Mesothelial cell of epicardium (in vitro differentiated cells): ENCODE measurements around the gene GSE1. TPM values are rescaled to one million over a fixed set of nuclear protein-coding genes. Genes with fewer than 3 reads are reported as not detected.
A peak's percentile ranks its signal among the peaks of the same experiment; 100 is the strongest.

Experiments
- DNase-seq, 2 experiments: peaks; one replicate each; pipeline ENCODE4 v3.0.0; 2021; ENCODE audit warnings: low spot score in 2 of 2; ENCODE audit not compliant: unreplicated experiment in 2 of 2
- H3K27ac Mint-ChIP-seq: 2 replicates; pipeline ENCODE4 v1.8.0; 2021; ENCODE audit warnings: mixed read lengths
- H3K27me3 Mint-ChIP-seq: 2 replicates; pipeline ENCODE4 v1.8.0; 2021; ENCODE audit warnings: low read depth, mixed read lengths
- H3K36me3 Mint-ChIP-seq: 2 replicates; pipeline ENCODE4 v1.8.0; 2021; ENCODE audit warnings: mixed read lengths
- H3K4me1 Mint-ChIP-seq: 2 replicates; pipeline ENCODE4 v1.8.0; 2021; ENCODE audit warnings: mixed read lengths
- H3K4me3 Mint-ChIP-seq: 2 replicates; pipeline ENCODE4 v1.8.0; 2021; ENCODE audit warnings: mild to moderate bottlenecking, moderate library complexity, mixed read lengths
- H3K9me3 Mint-ChIP-seq: 2 replicates; pipeline ENCODE4 v1.8.0; 2021; ENCODE audit warnings: mixed read lengths
- CTCF ChIP-seq: fragments of 200-600 bp; sonication (generic); IDR thresholded peaks from one replicate; pipeline ENCODE4 v1.5.0; 2021; ENCODE audit warnings: antibody characterized with exemption; ENCODE audit not compliant: unreplicated experiment
- total RNA-seq: library from RNA; stranded (reverse); gene quantifications from 3 replicates; pipeline ENCODE4 v1.2.1, GENCODE V29; 2021

GSE1 gene
- total RNA-seq, 1 donor from 2014 or later, result 218 TPM

- H3K27ac Mint-ChIP-seq, result no peak overlapping the region
- H3K4me1 Mint-ChIP-seq, result peaks cover 78% of the 10 kb centered on the region
- H3K27me3 Mint-ChIP-seq, result no peaks in the 10 kb centered on the region
- no peak overlapping the region for H3K4me3 Mint-ChIP-seq
- TF ChIP-seq CTCF, result no peak
- no peaks in the 10 kb centered on the region for H3K9me3 Mint-ChIP-seq
- peaks cover 2% of the 10 kb centered on the region for H3K36me3 Mint-ChIP-seq
- DNase-seq, result no peak
Observed at GRCh38 chr16:85577899-85578598, 35.1 kb upstream of the GSE1 start.

GRCh38 chr16:85578599-85578948, 34.5 kb upstream of the GSE1 start:
- DNase-seq, result no peak
- Mint-ChIP-seq H3K9me3 (no peaks in the 10 kb centered on the region), H3K27me3 (no peaks in the 10 kb centered on the region), H3K36me3 (peaks cover 2% of the 10 kb centered on the region), H3K4me1 (peaks cover 78% of the 10 kb centered on the region), H3K4me3 (no peak overlapping the region), H3K27ac (peak overlapping the region; percentile 27)
- no peak for TF ChIP-seq CTCF

GRCh38 chr16:85579191-85579590, 33.9 kb upstream of the GSE1 start:
- H3K27ac Mint-ChIP-seq, result peak overlapping the region; percentile 85
- TF ChIP-seq CTCF, result no peak
- H3K27me3 Mint-ChIP-seq, result no peaks in the 10 kb centered on the region
- H3K4me3 Mint-ChIP-seq, result no peak overlapping the region
- no peaks in the 10 kb centered on the region for H3K9me3 Mint-ChIP-seq
- H3K36me3 Mint-ChIP-seq, result peaks cover 2% of the 10 kb centered on the region
- no peak for DNase-seq
- H3K4me1 Mint-ChIP-seq, result peaks cover 79% of the 10 kb centered on the region

GRCh38 chr16:85579923-85580580, 33.1 kb upstream of the GSE1 start:
- no peak for TF ChIP-seq CTCF
- H3K27ac Mint-ChIP-seq, result peak overlapping the region; percentile 85
- peak overlapping the region; percentile 14 for H3K4me3 Mint-ChIP-seq
- H3K4me1 Mint-ChIP-seq, result peaks cover 78% of the 10 kb centered on the region
- peaks cover 2% of the 10 kb centered on the region for H3K36me3 Mint-ChIP-seq
- no peaks in the 10 kb centered on the region for H3K9me3 Mint-ChIP-seq
- no peaks in the 10 kb centered on the region for H3K27me3 Mint-ChIP-seq
- no peak for DNase-seq

GRCh38 chr16:85580684-85581083, 32.4 kb upstream of the GSE1 start:
- Mint-ChIP-seq H3K27ac (no peak overlapping the region), H3K27me3 (no peaks in the 10 kb centered on the region), H3K36me3 (peaks cover 2% of the 10 kb centered on the region), H3K4me1 (peaks cover 71% of the 10 kb centered on the region), H3K4me3 (no peak overlapping the region), H3K9me3 (no peaks in the 10 kb centered on the region)
- DNase-seq, result no peak
- TF ChIP-seq CTCF, result no peak
